H1 (cell line): ENCODE results near the gene CISH. TPM values are rescaled to one million over a fixed set of nuclear protein-coding genes. Genes with fewer than 3 reads are reported as not detected.

Source experiments
- CREB1 ChIP-seq: IDR thresholded peaks from 2 replicates; pipeline ENCODE4 v1.6.1; 2012; ENCODE audit warnings: inconsistent platforms
- FOSL1 ChIP-seq: IDR thresholded peaks from 2 replicates; pipeline ENCODE4 v1.6.1; 2011; ENCODE audit warnings: mild to moderate bottlenecking, low read depth, low read length, moderate library complexity; ENCODE audit not compliant: insufficient read depth
- HDAC2 ChIP-seq, 2 experiments: fragments of 300-600 bp in 1 of 2; sonication (generic) in 1 of 2; IDR thresholded peaks; 2 replicates each; pipeline ENCODE4 v1.6.1; 2011 to 2012; ENCODE audit warnings: low read depth in 2 of 2, low read length in 2 of 2, mild to moderate bottlenecking in 2 of 2, moderate library complexity in 2 of 2, borderline replicate concordance in 1 of 2, inconsistent platforms in 1 of 2
- PHF8 ChIP-seq: fragments of 200-600 bp; sonication (generic); conservative IDR thresholded peaks from 2 replicates; pipeline ENCODE4 v1.7.1; 2012; ENCODE audit warnings: low read depth, mild to moderate bottlenecking, inconsistent platforms, low read length, moderate library complexity
- POU5F1 ChIP-seq: IDR thresholded peaks from 2 replicates; pipeline ENCODE4 v1.6.1; 2011; ENCODE audit warnings: low read depth, mild to moderate bottlenecking, low read length, moderate library complexity
- SAP30 ChIP-seq: fragments of 300-600 bp; sonication (generic); IDR thresholded peaks from 2 replicates; pipeline ENCODE4 v1.7.1; 2012; ENCODE audit warnings: low read length, moderate library complexity, mild to moderate bottlenecking, inconsistent platforms; ENCODE audit not compliant: insufficient read depth, insufficient replicate concordance
- polyA plus RNA-seq, 7 experiments: library from polyadenylated mRNA; depleted of rRNA in 3 of 7; stranded (reverse) in 5 of 7; unstranded in 2 of 7; fragments of >200 nt in 5 of 7; fragments of 200-250 nt in 2 of 7; gene quantifications; 1 replicate in 5 of 7; 2 replicates in 1 of 7; 4 replicates in 1 of 7; pipeline versions ENCODE4 v1.2.1 to v1.2.3, GENCODE V29; 2011 to 2013; ENCODE audit warnings: missing spikeins in 2 of 7, mixed read lengths in 2 of 7
- total RNA-seq: library from RNA; stranded (reverse); fragmentation: NEBNext Ultra II Directional; extraction: Animal tissue kit (Norgen Biotek cat#: 25700); gene quantifications from 2 replicates; pipeline ENCODE4 v1.2.1, GENCODE V29; 2021

Gene CISH
- total and polyA plus RNA-seq, 2 of the 8 experiments (the other 6 are each of a cell fraction or from before 2014, with no cell fraction given): 1.9 to 2.2 TPM

GRCh38 chr3:50586763-50587070 is 24.9 kb downstream of the CISH start (continued):
- TF ChIP-seq FOSL1 (no peak), PHF8 (no peak), POU5F1 (no peak), SAP30 (no peak), CREB1 (no peak), HDAC2 (IDR thresholded peaks at IDR 0.05; ENCODE audit: borderline replicate concordance in 1 of 2, low read depth in 2 of 2, low read length in 2 of 2) (no peak)
